ENCODE data around the gene NOTCH1.

DNA sequence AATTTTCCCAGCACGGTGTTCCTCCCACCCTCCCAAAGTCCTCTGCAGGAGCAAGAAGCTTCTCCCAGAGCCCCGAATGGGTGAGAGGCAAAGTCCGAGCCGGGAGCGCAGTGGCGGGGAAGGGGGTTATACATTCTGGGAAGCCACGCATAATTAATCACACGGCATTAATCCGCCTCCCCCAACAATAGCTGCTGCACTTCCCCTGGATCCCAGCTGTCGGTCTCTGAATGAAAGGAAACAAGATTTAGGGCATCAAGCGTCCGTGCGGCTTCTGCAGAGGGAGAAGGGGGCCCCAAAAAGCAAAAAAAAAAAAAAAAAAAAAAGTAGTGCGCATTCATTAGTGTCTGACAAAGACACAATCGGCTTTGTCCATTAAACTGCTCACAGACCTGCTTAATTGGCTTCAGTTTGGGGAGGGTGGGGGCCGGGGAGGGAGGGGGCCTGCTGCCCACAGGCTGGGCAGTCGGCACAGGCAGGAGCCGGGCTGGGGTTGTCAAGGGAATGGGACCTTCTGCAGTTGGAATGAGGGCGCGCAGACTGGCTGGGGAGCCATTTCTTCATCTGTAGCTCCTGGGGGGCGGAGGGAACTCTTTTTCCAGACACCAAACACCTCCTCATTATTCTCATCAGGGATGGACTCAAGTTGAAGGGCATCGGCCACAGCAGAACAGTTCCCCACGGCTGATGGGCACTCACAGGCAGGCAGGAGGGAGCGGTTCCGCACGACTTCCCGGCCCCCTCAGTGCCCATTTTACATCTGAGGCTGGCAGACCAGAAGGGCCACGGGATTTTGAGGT lies 3.4 kb downstream of the NOTCH1 start:
- TF ChIP-seq, protein P1, sequence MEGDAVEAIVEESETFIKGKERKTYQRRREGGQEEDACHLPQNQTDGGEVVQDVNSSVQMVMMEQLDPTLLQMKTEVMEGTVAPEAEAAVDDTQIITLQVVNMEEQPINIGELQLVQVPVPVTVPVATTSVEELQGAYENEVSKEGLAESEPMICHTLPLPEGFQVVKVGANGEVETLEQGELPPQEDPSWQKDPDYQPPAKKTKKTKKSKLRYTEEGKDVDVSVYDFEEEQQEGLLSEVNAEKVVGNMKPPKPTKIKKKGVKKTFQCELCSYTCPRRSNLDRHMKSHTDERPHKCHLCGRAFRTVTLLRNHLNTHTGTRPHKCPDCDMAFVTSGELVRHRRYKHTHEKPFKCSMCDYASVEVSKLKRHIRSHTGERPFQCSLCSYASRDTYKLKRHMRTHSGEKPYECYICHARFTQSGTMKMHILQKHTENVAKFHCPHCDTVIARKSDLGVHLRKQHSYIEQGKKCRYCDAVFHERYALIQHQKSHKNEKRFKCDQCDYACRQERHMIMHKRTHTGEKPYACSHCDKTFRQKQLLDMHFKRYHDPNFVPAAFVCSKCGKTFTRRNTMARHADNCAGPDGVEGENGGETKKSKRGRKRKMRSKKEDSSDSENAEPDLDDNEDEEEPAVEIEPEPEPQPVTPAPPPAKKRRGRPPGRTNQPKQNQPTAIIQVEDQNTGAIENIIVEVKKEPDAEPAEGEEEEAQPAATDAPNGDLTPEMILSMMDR (conservative IDR thresholded peaks at IDR 0.05) = no peak
- TF ChIP-seq EZH2 (IDR thresholded peaks at IDR 0.05; ENCODE audit: low read depth) = no peak
